KMS-11 (cell line): ENCODE measurements around the gene TFB2M.

Experiments
- H2AFZ ChIP-seq: fragments of 200-600 bp; sonication (generic); 2 replicates; pipeline ENCODE4 v1.6.1; 2016; ENCODE audit warnings: antibody characterized with exemption, mixed run types, low read depth
- H3K27ac ChIP-seq: fragments of 200-600 bp; sonication (generic); 2 replicates; pipeline ENCODE4 v1.6.1; 2016; ENCODE audit warnings: mild to moderate bottlenecking, mixed run types
- H3K27me3 ChIP-seq: fragments of 200-600 bp; sonication (generic); 2 replicates; pipeline ENCODE4 v1.6.1; 2017; ENCODE audit warnings: mild to moderate bottlenecking, low read depth, mixed run types, moderate library complexity; ENCODE audit not compliant: insufficient read depth
- H3K36me3 ChIP-seq: fragments of 200-600 bp; sonication (generic); 2 replicates; pipeline ENCODE4 v1.6.1; 2017; ENCODE audit warnings: mild to moderate bottlenecking, mixed run types; ENCODE audit not compliant: insufficient read depth
- H3K4me1 ChIP-seq: fragments of 200-600 bp; sonication (generic); 2 replicates; pipeline ENCODE4 v1.6.1; 2016; ENCODE audit warnings: mild to moderate bottlenecking, low read depth, mixed run types; ENCODE audit not compliant: poor library complexity, severe bottlenecking
- H3K4me2 ChIP-seq: fragments of 200-600 bp; sonication (generic); 2 replicates; pipeline ENCODE4 v1.7.0; 2016; ENCODE audit warnings: mild to moderate bottlenecking, mixed run types
- H3K4me3 ChIP-seq: fragments of 200-600 bp; sonication (generic); IDR thresholded peaks from 2 replicates; pipeline ENCODE4 v1.6.1; 2017; ENCODE audit warnings: low read depth, low read length, mixed read lengths; ENCODE audit not compliant: insufficient read depth
- H3K79me2 ChIP-seq: fragments of 200-600 bp; sonication (generic); 2 replicates; pipeline ENCODE4 v1.6.1; 2016; ENCODE audit warnings: low read depth, mixed run types; ENCODE audit not compliant: insufficient read depth
- H3K9ac ChIP-seq: fragments of 200-600 bp; sonication (generic); 2 replicates; pipeline ENCODE4 v1.6.1; 2016; ENCODE audit warnings: mild to moderate bottlenecking, mixed run types
- H4K20me1 ChIP-seq: fragments of 200-600 bp; sonication (generic); 2 replicates; pipeline ENCODE4 v1.6.1; 2016; ENCODE audit warnings: mild to moderate bottlenecking, mixed run types; ENCODE audit not compliant: insufficient read depth
- TF ChIP-seq, protein P1 (sequence below): fragments of 200-600 bp; sonication (generic); conservative IDR thresholded peaks from 2 replicates; pipeline ENCODE4 v1.6.1; 2017; ENCODE audit warnings: low read depth, mild to moderate bottlenecking, antibody characterized with exemption, low read length, moderate library complexity, mixed read lengths

The TFB2M gene

GRCh38 chr1:246537441-246537840 is 28.6 kb downstream of the TFB2M start:
- H3K9ac ChIP-seq, result no peak overlapping the region
- H2AFZ ChIP-seq, result no peak overlapping the region
- H3K36me3 ChIP-seq, result no peaks in the 10 kb centered on the region
- TF ChIP-seq, protein P1, sequence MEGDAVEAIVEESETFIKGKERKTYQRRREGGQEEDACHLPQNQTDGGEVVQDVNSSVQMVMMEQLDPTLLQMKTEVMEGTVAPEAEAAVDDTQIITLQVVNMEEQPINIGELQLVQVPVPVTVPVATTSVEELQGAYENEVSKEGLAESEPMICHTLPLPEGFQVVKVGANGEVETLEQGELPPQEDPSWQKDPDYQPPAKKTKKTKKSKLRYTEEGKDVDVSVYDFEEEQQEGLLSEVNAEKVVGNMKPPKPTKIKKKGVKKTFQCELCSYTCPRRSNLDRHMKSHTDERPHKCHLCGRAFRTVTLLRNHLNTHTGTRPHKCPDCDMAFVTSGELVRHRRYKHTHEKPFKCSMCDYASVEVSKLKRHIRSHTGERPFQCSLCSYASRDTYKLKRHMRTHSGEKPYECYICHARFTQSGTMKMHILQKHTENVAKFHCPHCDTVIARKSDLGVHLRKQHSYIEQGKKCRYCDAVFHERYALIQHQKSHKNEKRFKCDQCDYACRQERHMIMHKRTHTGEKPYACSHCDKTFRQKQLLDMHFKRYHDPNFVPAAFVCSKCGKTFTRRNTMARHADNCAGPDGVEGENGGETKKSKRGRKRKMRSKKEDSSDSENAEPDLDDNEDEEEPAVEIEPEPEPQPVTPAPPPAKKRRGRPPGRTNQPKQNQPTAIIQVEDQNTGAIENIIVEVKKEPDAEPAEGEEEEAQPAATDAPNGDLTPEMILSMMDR, result no peak
- no peaks in the 10 kb centered on the region for H4K20me1 ChIP-seq
- no peaks in the 10 kb centered on the region for H3K27me3 ChIP-seq
- no peak overlapping the region for H3K4me2 ChIP-seq
- no peak overlapping the region for H3K27ac ChIP-seq
- H3K4me1 ChIP-seq, result no peaks in the 10 kb centered on the region
- H3K4me3 ChIP-seq, result no peak overlapping the region
- H3K79me2 ChIP-seq, result no peaks in the 10 kb centered on the region

- H3K27me3 ChIP-seq, result no peaks in the 10 kb centered on the region
- H4K20me1 ChIP-seq, result no peaks in the 10 kb centered on the region
- H3K79me2 ChIP-seq, result no peaks in the 10 kb centered on the region
- no peak overlapping the region for H3K4me3 ChIP-seq
- no peak overlapping the region for H2AFZ ChIP-seq
- H3K27ac ChIP-seq, result no peak overlapping the region
- TF ChIP-seq, protein P1, result no peak
- no peaks in the 10 kb centered on the region for H3K36me3 ChIP-seq
- H3K9ac ChIP-seq, result no peak overlapping the region
- no peaks in the 10 kb centered on the region for H3K4me1 ChIP-seq
- H3K4me2 ChIP-seq, result no peak overlapping the region
Measured at GRCh38 chr1:246534114-246534513, 31.9 kb downstream of the TFB2M start.

DNA sequence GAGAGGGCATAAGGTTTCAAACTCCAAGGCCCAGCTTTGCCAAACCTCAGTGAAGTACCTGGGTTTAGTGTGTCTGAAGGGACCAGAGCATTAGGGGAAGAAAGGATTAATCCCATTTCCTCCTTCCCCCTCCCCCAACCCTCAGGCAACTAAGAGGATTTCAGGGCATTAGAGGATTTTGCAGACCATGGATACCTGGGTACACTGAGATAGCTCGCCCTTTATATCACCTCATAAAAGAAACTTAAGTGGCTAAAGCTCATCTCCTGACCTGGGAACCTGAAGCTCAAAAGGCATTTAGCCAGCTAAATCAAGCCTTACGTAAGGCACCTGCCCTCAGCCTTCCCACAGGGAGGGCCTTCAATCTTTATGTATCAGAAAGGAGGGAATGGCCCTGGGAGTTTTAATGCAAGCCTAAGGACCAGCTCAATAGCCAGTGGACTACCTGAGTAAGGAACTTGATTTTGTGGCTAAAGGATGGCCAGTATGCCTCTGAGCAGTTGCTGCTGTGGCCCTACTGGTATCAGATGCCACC is 32.6 kb downstream of the TFB2M start:
- H4K20me1 ChIP-seq, result no peaks in the 10 kb centered on the region
- no peak overlapping the region for H2AFZ ChIP-seq
- H3K9ac ChIP-seq, result no peak overlapping the region
- no peaks in the 10 kb centered on the region for H3K27me3 ChIP-seq
- H3K36me3 ChIP-seq, result no peaks in the 10 kb centered on the region
- H3K4me2 ChIP-seq, result no peak overlapping the region
- H3K79me2 ChIP-seq, result no peaks in the 10 kb centered on the region
- no peak overlapping the region for H3K4me3 ChIP-seq
- TF ChIP-seq, protein P1, result no peak
- no peak overlapping the region for H3K27ac ChIP-seq
- no peaks in the 10 kb centered on the region for H3K4me1 ChIP-seq

GRCh38 chr1:246532519-246532918 is 33.5 kb downstream of the TFB2M start:
- Histone ChIP-seq H3K27ac (no peak overlapping the region), H3K9ac (no peak overlapping the region), H3K79me2 (no peaks in the 10 kb centered on the region), H3K4me3 (no peak overlapping the region), H3K36me3 (no peaks in the 10 kb centered on the region), H3K27me3 (no peaks in the 10 kb centered on the region), H3K4me2 (no peak overlapping the region), H4K20me1 (no peaks in the 10 kb centered on the region), H3K4me1 (no peaks in the 10 kb centered on the region), H2AFZ (no peak overlapping the region)
- TF ChIP-seq, protein P1, result no peak
